Measurements from ENCODE around the gene CD69. TPM values are rescaled to one million over a fixed set of nuclear protein-coding genes. Genes with fewer than 3 reads are reported as not detected.

CD69 gene
- total RNA-seq, 1 donor from 2014 or later = not detected

GRCh38 chr12:9786726-9787717 is 26.3 kb upstream of the CD69 start:
- TF ChIP-seq CTCF (IDR thresholded peaks at IDR 0.05) = no peak
- no peak overlapping the region for H3K27ac Mint-ChIP-seq (ENCODE audit: unreplicated experiment)
- DNase-seq (ENCODE audit: low spot score) = no peak
- H3K27me3 Mint-ChIP-seq (ENCODE audit: low read depth) = peaks cover 2% of the 10 kb centered on the region
- peaks cover 8% of the 10 kb centered on the region for H3K9me3 Mint-ChIP-seq (ENCODE audit: low read depth)
- no peaks in the 10 kb centered on the region for H3K36me3 Mint-ChIP-seq (ENCODE audit: low read depth)
- no peak overlapping the region for H3K4me3 Mint-ChIP-seq (ENCODE audit: unreplicated experiment)
- H3K4me1 Mint-ChIP-seq (ENCODE audit: low read depth) = no peaks in the 10 kb centered on the region

- Mint-ChIP-seq H3K36me3 (ENCODE audit: low read depth) (no peaks in the 10 kb centered on the region), H3K4me1 (ENCODE audit: low read depth) (no peaks in the 10 kb centered on the region), H3K27ac (ENCODE audit: unreplicated experiment) (no peak overlapping the region), H3K9me3 (ENCODE audit: low read depth) (peaks cover 4% of the 10 kb centered on the region), H3K4me3 (ENCODE audit: unreplicated experiment) (no peak overlapping the region), H3K27me3 (ENCODE audit: low read depth) (peaks cover 2% of the 10 kb centered on the region)
- DNase-seq (ENCODE audit: low spot score) = no peak
- no peak for TF ChIP-seq CTCF (IDR thresholded peaks at IDR 0.05)
These were observed 24.1 kb upstream of the CD69 start for GRCh38 chr12:9784816-9785215.

DNA sequence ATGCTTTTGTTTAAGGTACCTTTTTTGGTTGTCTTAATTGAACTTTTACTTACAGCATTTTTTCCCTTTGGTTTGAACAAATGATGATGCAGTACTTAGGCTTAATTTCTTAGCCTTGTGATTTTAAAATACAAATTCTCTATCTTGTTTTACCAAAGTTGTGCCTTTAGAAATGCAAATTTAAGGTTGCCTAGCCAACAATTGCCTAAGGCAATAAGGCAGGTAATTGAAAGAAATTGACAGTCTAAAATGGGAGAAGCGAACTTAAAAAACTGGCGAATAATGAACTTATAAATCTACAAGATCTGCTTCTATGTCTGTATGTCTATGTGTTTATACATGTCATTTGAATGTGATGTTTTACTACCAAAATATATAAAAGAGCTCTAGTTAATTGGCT is 23.6 kb upstream of the CD69 start:
- Mint-ChIP-seq H3K36me3 (ENCODE audit: low read depth) (no peaks in the 10 kb centered on the region), H3K9me3 (ENCODE audit: low read depth) (peaks cover under 1% of the 10 kb centered on the region), H3K4me1 (ENCODE audit: low read depth) (no peaks in the 10 kb centered on the region), H3K27me3 (ENCODE audit: low read depth) (peaks cover 2% of the 10 kb centered on the region), H3K27ac (ENCODE audit: unreplicated experiment) (no peak overlapping the region), H3K4me3 (ENCODE audit: unreplicated experiment) (no peak overlapping the region)
- no peak for TF ChIP-seq CTCF (IDR thresholded peaks at IDR 0.05)
- DNase-seq (ENCODE audit: low spot score) = no peak

DNA sequence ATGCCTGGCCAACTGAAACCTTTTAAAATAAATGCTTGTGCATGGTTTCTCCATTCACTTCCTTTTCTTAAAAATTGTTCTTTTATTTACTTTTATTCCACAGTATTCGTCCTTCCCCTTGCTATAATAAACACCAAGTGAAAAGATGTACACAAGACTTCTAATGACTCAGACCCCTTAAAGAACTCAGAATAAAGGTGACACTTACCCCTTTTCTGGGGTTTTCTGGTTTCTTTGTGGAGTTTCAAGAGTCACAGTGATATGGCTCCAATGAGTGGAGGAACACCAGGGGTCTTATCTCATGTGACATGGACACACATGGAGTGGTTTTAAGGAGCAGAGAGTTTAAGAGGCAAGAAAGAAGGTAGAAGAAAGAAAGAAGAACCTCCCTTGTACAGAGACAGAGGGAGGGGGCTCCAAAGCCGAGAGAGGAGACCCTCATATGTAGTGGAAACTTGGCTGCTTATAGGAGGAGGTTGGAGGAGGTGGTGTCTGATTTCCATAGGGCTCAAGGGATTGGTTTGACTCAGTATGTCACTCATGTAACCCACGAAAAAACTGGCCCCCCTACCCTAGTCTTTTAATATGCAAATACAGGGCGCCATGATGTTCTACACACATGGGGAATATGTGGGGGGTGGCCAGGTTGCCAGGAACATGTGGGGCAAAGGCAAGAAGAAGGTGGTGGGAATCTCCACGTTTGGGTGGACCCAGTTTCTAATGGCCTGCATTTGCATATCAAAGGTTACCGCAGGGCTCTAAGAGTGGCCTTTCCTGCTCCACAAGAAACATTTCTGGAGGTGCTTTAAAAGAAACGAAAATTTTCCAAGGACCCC is 22.1 kb upstream of the CD69 start:
- Mint-ChIP-seq H3K9me3 (ENCODE audit: low read depth) (no peaks in the 10 kb centered on the region), H3K36me3 (ENCODE audit: low read depth) (no peaks in the 10 kb centered on the region), H3K27me3 (ENCODE audit: low read depth) (peaks cover 2% of the 10 kb centered on the region), H3K27ac (ENCODE audit: unreplicated experiment) (no peak overlapping the region), H3K4me1 (ENCODE audit: low read depth) (no peaks in the 10 kb centered on the region), H3K4me3 (ENCODE audit: unreplicated experiment) (no peak overlapping the region)
- TF ChIP-seq CTCF (IDR thresholded peaks at IDR 0.05) = no peak
- DNase-seq (ENCODE audit: low spot score) = no peak

GRCh38 chr12:9781360-9781759 is 20.7 kb upstream of the CD69 start:
- Mint-ChIP-seq H3K36me3 (ENCODE audit: low read depth) (no peaks in the 10 kb centered on the region), H3K4me1 (ENCODE audit: low read depth) (no peaks in the 10 kb centered on the region), H3K4me3 (ENCODE audit: unreplicated experiment) (no peak overlapping the region), H3K27ac (ENCODE audit: unreplicated experiment) (no peak overlapping the region), H3K9me3 (ENCODE audit: low read depth) (no peaks in the 10 kb centered on the region), H3K27me3 (ENCODE audit: low read depth) (no peaks in the 10 kb centered on the region)
- no peak for DNase-seq (ENCODE audit: low spot score)
- no peak for TF ChIP-seq CTCF (IDR thresholded peaks at IDR 0.05)
